ENCODE data around the gene GALNT2. TPM values are rescaled to one million over a fixed set of nuclear protein-coding genes. Genes with fewer than 3 reads are reported as not detected.

The GALNT2 gene
- total and polyA plus RNA-seq, 9 donors, result 30.3 to 89.2 (median 79.2) TPM

DNA sequence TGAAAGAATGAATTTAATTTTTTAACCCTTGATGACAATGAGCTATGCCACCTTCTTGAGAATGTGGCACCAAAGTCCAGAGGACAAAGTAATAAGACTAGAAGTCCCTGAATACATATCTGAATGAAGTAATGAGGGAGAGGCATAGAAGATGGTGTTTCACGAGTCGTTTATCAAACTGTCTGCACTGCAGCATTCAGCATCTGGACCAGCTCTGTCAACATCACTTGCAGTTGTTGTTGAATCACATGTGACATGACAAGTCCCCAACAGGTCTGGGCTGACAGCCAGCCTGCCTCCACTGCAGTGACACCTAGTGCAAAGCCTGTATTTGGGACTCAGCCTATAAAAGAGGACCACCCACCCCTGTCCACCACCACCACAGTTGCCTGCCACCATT is 17.3 kb upstream of the GALNT2 start:
- no peaks in the 10 kb centered on the region for H3K9me3 ChIP-seq (replicated peaks; ENCODE audit: control insufficient read depth, low read depth, low read length)
- no peak overlapping the region for H3K27ac ChIP-seq (ENCODE audit: low read length)
- WGBS (ENCODE audit: insufficient coverage), result 60% methylated on average over 2 of the region's 2 CpGs
- H3K27me3 ChIP-seq (ENCODE audit: control insufficient read depth, insufficient read depth, low read length), result peaks cover 11% of the 10 kb centered on the region
- peaks cover 4% of the 10 kb centered on the region for H3K4me1 ChIP-seq (ENCODE audit: control insufficient read depth, insufficient read depth, low read length)
- H3K36me3 ChIP-seq (ENCODE audit: control insufficient read depth, insufficient read depth, low read length), result no peaks in the 10 kb centered on the region
- no peak overlapping the region for H3K4me3 ChIP-seq (ENCODE audit: low read length)
- no peak for DNase-seq

- Histone ChIP-seq H3K36me3 (ENCODE audit: control insufficient read depth, insufficient read depth, low read length) (no peaks in the 10 kb centered on the region), H3K27ac (ENCODE audit: low read length) (no peak overlapping the region), H3K4me1 (ENCODE audit: control insufficient read depth, insufficient read depth, low read length) (peaks cover 4% of the 10 kb centered on the region), H3K9me3 (replicated peaks; ENCODE audit: control insufficient read depth, low read depth, low read length) (no peaks in the 10 kb centered on the region), H3K4me3 (ENCODE audit: low read length) (no peak overlapping the region), H3K27me3 (ENCODE audit: control insufficient read depth, insufficient read depth, low read length) (peaks cover 10% of the 10 kb centered on the region)
- DNase-seq, result no peak
- WGBS (ENCODE audit: insufficient coverage), result 67% methylated on average over 1 of the region's 7 CpGs
These were observed 15.9 kb upstream of the GALNT2 start for GRCh38 chr1:230050973-230051735.

DNA sequence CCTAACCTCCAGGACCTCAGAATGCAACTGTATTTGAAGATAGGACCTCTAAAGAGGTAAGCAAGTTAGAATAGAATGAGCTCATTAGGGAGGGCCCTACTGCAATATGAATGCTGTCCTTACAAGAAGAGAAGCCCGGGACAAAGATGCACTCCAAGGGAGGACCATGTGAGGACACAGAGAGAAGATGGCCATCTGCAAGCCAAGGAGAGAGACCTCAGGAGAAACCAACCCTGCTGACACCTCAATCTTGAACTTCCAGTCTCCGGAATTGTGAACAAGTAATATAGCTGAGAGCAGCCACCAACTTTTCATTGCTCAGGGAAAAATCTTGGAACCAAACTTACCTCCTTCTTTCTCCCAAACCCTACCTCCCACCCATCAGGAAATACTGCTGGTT is 15.0 kb upstream of the GALNT2 start:
- Histone ChIP-seq H3K4me1 (ENCODE audit: control insufficient read depth, insufficient read depth, low read length) (peaks cover 4% of the 10 kb centered on the region), H3K4me3 (ENCODE audit: low read length) (no peak overlapping the region), H3K9me3 (replicated peaks; ENCODE audit: control insufficient read depth, low read depth, low read length) (no peaks in the 10 kb centered on the region), H3K27ac (ENCODE audit: low read length) (no peak overlapping the region), H3K27me3 (ENCODE audit: control insufficient read depth, insufficient read depth, low read length) (peaks cover 10% of the 10 kb centered on the region), H3K36me3 (ENCODE audit: control insufficient read depth, insufficient read depth, low read length) (no peaks in the 10 kb centered on the region)
- WGBS (ENCODE audit: insufficient coverage), result 86% methylated on average over 1 of the region's 2 CpGs
- no peak for DNase-seq

DNA sequence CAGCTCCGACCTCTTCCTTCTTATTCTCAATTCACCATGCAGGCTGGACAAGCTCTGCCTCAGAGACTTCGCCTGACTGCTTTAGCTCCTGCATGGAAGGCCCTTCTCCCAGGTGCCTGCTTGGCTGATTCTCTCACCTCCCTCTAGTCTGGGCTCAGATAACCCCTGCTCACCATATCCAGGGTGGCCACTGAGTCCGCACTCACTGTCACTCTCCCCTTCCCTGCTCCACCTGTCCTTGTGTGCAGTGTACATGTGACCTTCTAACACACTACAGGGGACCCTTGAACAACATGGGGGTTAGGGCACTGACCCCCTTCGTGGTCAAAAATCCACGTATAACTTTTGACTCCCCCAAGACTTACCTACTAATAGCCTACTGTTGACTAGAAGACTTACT is 14.4 kb upstream of the GALNT2 start:
- Histone ChIP-seq H3K9me3 (replicated peaks; ENCODE audit: control insufficient read depth, low read depth, low read length) (no peaks in the 10 kb centered on the region), H3K27me3 (ENCODE audit: control insufficient read depth, insufficient read depth, low read length) (peaks cover 12% of the 10 kb centered on the region)
- WGBS (ENCODE audit: insufficient coverage), result 60% methylated on average over 3 of the region's 5 CpGs

GRCh38 chr1:230054092-230054749 is 12.8 kb upstream of the GALNT2 start:
- WGBS (ENCODE audit: insufficient coverage), result 35% methylated on average over 5 of the region's 8 CpGs
- DNase-seq, result peak; percentile 89
- Histone ChIP-seq H3K4me3 (ENCODE audit: low read length) (no peak overlapping the region), H3K9me3 (replicated peaks; ENCODE audit: control insufficient read depth, low read depth, low read length) (no peaks in the 10 kb centered on the region), H3K27me3 (ENCODE audit: control insufficient read depth, insufficient read depth, low read length) (peaks cover 6% of the 10 kb centered on the region), H3K4me1 (ENCODE audit: control insufficient read depth, insufficient read depth, low read length) (peaks cover 6% of the 10 kb centered on the region), H3K27ac (ENCODE audit: low read length) (no peak overlapping the region), H3K36me3 (ENCODE audit: control insufficient read depth, insufficient read depth, low read length) (no peaks in the 10 kb centered on the region)

More for the DNA sequence above, 14.4 kb upstream of the GALNT2 start:
- Histone ChIP-seq H3K4me1 (ENCODE audit: control insufficient read depth, insufficient read depth, low read length) (peaks cover 5% of the 10 kb centered on the region), H3K4me3 (ENCODE audit: low read length) (no peak overlapping the region), H3K27ac (ENCODE audit: low read length) (no peak overlapping the region), H3K36me3 (ENCODE audit: control insufficient read depth, insufficient read depth, low read length) (no peaks in the 10 kb centered on the region)
- no peak for DNase-seq

DNA sequence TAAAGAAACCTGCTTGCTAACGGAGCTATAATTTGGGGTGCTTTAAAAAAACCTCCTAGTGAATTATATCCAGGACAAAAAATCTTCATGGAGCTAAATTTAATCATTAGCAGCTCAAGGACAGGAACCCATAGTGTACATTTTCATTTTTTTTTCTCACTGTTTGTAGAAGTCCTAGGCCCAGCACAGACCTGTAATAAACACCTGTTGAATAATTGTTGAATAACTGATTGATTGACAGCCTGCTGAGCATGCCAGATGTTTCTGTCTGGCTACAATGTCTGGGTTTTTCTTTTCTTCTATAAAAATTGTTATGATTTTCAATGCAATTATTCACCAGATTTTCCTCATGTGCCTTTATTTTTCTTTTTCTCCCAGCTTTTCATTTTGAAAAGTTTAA is 10.9 kb upstream of the GALNT2 start:
- Histone ChIP-seq H3K4me3 (ENCODE audit: low read length) (no peak overlapping the region), H3K27ac (ENCODE audit: low read length) (no peak overlapping the region), H3K9me3 (replicated peaks; ENCODE audit: control insufficient read depth, low read depth, low read length) (no peaks in the 10 kb centered on the region), H3K27me3 (ENCODE audit: control insufficient read depth, insufficient read depth, low read length) (peaks cover 2% of the 10 kb centered on the region), H3K36me3 (ENCODE audit: control insufficient read depth, insufficient read depth, low read length) (no peaks in the 10 kb centered on the region), H3K4me1 (ENCODE audit: control insufficient read depth, insufficient read depth, low read length) (peaks cover 6% of the 10 kb centered on the region)
- DNase-seq, result no peak
- WGBS (ENCODE audit: insufficient coverage), result no CpG with 5 or more reads among the region's 1 CpG

- DNase-seq, result peak; percentile 16
- Histone ChIP-seq H3K4me3 (ENCODE audit: low read length) (no peak overlapping the region), H3K4me1 (ENCODE audit: control insufficient read depth, insufficient read depth, low read length) (peaks cover 6% of the 10 kb centered on the region), H3K36me3 (ENCODE audit: control insufficient read depth, insufficient read depth, low read length) (no peaks in the 10 kb centered on the region), H3K27ac (ENCODE audit: low read length) (no peak overlapping the region), H3K9me3 (replicated peaks; ENCODE audit: control insufficient read depth, low read depth, low read length) (no peaks in the 10 kb centered on the region), H3K27me3 (ENCODE audit: control insufficient read depth, insufficient read depth, low read length) (peaks cover 2% of the 10 kb centered on the region)
- WGBS (ENCODE audit: insufficient coverage), result 79% methylated on average over 3 of the region's 4 CpGs
These were observed 9.9 kb upstream of the GALNT2 start for GRCh38 chr1:230057100-230057499.

DNA sequence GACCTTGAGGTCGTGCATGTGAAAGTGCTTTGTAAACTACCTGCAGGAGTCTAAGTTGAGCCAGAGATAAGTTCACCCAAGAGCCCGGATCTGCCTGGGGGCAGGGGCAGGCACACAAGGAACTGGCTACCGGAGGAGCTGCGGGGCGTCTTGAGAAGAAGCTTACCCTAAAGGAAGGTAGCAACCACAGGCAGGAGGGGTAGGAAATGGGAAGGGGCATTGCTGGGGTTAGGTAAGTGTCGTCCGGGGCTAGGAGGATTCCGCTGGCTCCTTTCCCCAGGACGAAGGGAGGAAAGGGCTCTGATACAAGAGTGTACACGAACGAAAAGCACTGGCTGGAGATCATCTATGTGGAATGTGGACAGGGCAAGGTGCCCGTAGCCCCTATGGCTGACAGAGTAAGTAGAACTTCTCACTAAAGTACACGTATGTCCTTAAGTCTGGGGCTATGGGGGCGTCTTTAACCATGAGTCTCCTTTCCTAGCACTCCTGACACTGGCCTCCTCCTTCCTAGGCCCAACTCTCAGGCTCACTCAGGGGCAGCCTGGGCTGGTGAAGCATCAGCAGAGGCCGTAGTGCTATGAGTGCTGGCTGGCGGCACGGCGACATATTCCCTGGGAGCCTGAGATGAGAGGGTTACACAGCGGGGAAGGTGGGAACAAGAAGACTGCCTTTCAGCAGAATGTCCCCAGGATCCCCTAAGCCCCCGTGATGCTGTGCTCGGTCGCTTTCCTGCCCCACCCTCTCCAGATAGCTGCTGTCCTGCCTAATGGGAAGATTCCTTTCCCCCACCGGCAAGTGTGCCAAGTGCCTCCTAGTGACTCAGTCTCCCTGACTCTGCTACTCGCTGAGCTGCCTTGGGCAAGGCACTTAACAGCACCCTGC is 9.1 kb upstream of the GALNT2 start:
- Histone ChIP-seq H3K9me3 (replicated peaks; ENCODE audit: control insufficient read depth, low read depth, low read length) (no peaks in the 10 kb centered on the region), H3K27me3 (ENCODE audit: control insufficient read depth, insufficient read depth, low read length) (peaks cover 2% of the 10 kb centered on the region), H3K4me3 (ENCODE audit: low read length) (no peak overlapping the region), H3K4me1 (ENCODE audit: control insufficient read depth, insufficient read depth, low read length) (peaks cover 6% of the 10 kb centered on the region), H3K36me3 (ENCODE audit: control insufficient read depth, insufficient read depth, low read length) (no peaks in the 10 kb centered on the region), H3K27ac (ENCODE audit: low read length) (no peak overlapping the region)
- DNase-seq, result no peak
- 73% methylated on average over 17 of the region's 24 CpGs for WGBS (ENCODE audit: insufficient coverage)

DNA sequence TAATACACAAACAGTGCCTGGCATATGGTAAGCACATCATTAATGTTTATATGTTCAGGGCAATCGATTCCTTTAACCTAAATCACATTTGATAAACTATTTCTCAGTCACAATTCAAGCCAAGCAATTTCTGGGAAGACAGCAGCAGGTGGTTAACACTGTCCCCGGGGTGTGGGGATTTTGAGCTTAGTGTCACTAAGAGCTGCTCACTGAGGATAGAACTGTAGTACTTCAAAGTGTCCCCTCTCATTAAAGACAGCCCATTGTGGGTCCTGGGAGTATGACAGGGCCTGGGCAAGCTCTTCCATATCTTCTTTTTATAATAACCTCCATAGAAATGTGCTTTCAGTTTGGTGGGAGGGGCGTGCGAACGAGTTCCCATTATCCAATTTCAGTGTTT is 8.4 kb upstream of the GALNT2 start:
- Histone ChIP-seq H3K36me3 (ENCODE audit: control insufficient read depth, insufficient read depth, low read length) (no peaks in the 10 kb centered on the region), H3K27me3 (ENCODE audit: control insufficient read depth, insufficient read depth, low read length) (peaks cover 2% of the 10 kb centered on the region), H3K4me1 (ENCODE audit: control insufficient read depth, insufficient read depth, low read length) (peaks cover 6% of the 10 kb centered on the region), H3K27ac (ENCODE audit: low read length) (no peak overlapping the region), H3K9me3 (replicated peaks; ENCODE audit: control insufficient read depth, low read depth, low read length) (no peaks in the 10 kb centered on the region), H3K4me3 (ENCODE audit: low read length) (no peak overlapping the region)
- DNase-seq, result no peak
- no CpG with 5 or more reads among the region's 5 CpGs for WGBS (ENCODE audit: insufficient coverage)

DNA sequence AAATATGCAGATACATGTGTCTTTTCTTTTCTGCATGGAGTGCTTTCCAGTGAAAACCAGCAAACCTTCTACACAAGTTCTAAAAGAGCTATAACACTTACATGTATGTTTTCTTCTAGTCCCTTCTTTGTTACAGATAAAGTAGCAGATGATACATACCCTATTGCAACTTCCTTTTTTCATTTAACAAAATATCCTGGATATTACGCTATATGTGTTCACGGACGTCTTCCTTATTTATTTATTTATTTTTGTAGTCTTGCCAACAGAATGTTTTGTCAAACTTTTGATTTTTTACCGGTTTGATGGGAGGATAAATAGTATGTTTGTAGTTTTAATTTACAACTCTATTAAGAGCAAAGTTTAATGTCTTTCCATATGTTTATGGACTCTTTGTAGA is 5.2 kb upstream of the GALNT2 start:
- Histone ChIP-seq H3K27me3 (ENCODE audit: control insufficient read depth, insufficient read depth, low read length) (peaks cover 2% of the 10 kb centered on the region), H3K4me1 (ENCODE audit: control insufficient read depth, insufficient read depth, low read length) (peaks cover 8% of the 10 kb centered on the region)
- no CpG with 5 or more reads among the region's 4 CpGs for WGBS (ENCODE audit: insufficient coverage)

More for the DNA sequence above, 5.2 kb upstream of the GALNT2 start:
- H3K36me3 ChIP-seq (ENCODE audit: control insufficient read depth, insufficient read depth, low read length), result no peaks in the 10 kb centered on the region
- H3K4me3 ChIP-seq (ENCODE audit: low read length), result no peak overlapping the region
- no peaks in the 10 kb centered on the region for H3K9me3 ChIP-seq (replicated peaks; ENCODE audit: control insufficient read depth, low read depth, low read length)
- H3K27ac ChIP-seq (ENCODE audit: low read length), result no peak overlapping the region
- DNase-seq, result no peak

All from muscle of leg (tissue), 11 donors.